LHCN-M2 (cell line): ENCODE results near the gene ZNF329. TPM values are rescaled to one million over a fixed set of nuclear protein-coding genes. Genes with fewer than 3 reads are reported as not detected.

Experiments used
- DNase-seq: peaks from one replicate; pipeline ENCODE4 v3.0.0-alpha.2; 2012; ENCODE audit warnings: low read depth
- total RNA-seq: library from RNA; depleted of rRNA; stranded (reverse); fragments of >200 nt; gene quantifications from 2 replicates; pipeline ENCODE4 v1.2.3, GENCODE V29; 2014

ZNF329 gene
- total RNA-seq, 1 experiment from 2014 or later, result 11.8 TPM

DNA sequence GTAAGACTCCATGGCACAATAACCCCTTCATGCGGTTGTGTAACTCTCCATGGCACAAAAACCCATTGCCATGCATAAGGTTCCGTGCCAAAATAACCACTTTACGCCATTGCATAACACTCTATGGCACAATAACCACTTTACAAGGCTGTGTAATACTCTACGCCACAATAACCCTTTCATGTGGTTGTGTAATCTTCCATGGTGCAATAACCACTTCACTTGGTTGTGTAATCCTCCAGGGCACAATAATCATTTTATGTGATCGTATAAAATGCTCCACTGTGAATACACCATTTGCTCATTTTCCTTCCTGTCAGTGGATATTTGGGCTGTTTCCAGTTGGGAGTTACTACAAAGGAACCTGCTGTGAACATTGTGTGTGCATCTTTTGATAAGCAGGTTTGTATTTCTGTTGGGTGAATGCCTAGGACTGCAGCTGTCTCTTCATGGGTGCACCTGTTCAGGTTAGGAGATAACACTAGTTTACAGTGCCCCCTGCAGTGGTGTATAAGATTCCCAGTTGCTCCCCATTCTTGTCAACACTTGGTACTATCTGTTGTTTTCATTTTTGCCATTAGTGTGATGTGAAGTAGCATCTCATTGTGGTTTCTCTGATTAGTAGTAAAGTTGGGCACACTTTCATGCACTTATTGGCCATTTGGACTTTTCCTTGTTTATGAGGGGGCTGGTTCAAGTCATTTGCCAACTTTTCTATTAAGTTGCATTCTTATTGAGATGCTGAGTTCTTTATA is 31.4 kb downstream of the ZNF329 start:
- DNase-seq, result peak; percentile 3

DNA sequence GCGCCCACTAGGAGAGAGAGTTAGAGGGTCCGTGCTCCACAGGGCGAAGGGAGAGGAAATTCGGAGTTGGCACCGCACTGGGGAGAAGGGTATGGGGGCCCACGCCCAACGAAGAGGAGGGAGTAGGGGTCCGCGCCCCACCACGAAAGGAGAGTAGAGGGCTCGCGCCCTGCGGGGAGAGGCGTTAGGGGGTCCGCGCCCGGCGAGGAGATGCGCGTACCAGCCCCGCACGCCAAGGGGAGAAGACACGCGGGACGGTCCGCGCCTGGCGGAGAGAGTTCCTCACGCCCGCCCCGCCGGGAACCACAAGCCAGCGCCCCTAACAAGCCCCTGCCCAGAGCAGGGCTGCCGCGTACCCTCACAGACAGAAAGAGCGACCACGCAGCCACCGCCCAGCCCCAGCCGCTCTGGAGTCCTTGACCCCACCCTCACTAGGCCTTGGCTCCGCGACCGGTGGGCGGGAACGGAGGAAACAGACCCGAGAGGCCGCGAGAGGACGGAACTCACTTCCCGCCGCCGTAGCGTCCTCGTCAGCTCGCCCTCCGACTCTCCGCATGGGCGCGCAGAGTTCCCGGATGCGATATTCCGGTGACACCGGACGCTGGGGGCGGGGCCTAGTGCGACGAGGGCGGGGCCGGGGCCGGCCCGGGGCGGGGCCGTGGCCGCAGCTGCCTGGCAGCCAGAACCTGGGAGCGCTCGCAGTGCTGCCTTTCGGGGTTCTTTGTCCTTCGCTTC is 32.6 kb downstream of the ZNF329 start:
- no peak for DNase-seq

DNA sequence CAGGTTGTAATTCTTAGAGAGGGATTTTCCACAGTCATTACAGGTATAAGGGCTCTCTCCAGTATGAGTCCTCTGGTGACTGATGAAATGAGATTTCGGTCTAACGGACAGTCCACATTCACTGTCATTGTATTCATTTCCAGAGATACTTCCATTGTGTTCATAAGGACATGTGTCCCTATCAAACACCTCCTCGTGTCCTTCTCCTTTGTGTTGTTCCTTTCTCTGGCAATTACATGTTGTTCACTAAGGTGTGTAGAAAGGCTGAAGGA is 42.1 kb downstream of the ZNF329 start:
- DNase-seq, result no peak

DNA sequence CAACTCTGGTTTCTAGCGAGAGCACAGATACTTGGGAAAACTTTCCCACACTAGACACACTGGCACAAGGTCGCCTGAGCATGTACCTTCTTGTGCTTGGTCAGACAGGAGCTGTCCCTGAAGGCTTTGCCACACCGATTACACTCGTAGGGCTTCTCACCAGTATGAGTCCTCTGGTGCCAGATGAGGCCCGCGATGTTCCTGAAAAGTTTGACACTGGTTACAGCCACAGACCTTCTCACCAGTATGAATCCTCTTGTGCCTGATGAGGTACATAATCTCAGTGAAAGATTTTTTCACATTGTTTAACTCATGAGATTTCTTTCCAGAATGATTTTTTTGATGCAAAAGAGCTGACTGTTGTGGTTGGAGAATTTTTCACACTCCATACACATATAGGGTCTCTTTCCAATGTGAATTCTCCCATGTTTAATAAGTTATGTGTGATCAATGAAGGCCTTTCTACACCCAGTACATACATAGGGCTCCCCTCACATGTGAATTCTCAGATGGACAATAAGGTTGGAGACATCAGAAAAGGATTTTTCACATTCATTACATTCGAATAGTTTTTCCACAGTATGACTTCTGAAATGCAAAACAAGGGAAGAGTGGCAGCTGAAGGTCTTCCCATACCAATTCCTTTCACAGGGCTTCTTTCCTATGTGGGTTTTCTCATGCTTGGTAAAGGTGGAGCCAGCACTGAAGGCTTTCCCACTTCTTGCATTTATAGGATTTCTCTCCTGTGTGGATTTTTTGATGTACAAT is 42.6 kb downstream of the ZNF329 start:
- no peak for DNase-seq

DNA sequence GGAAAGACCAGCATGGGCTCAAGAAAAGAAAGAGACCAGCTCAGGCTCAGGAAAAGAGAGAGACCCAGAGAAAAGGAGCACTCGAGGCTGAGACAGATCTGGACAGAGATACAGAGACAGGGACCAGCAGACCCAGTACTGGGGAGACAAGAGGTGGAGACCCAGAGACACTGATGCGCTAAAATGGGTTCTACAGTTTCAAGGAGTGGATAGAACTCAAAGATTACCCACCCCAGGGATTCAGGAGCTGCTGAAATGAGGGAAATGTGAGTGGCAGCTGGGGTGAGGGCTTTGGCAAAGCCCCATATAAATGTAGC is 51.9 kb downstream of the ZNF329 start:
- DNase-seq, result no peak

DNA sequence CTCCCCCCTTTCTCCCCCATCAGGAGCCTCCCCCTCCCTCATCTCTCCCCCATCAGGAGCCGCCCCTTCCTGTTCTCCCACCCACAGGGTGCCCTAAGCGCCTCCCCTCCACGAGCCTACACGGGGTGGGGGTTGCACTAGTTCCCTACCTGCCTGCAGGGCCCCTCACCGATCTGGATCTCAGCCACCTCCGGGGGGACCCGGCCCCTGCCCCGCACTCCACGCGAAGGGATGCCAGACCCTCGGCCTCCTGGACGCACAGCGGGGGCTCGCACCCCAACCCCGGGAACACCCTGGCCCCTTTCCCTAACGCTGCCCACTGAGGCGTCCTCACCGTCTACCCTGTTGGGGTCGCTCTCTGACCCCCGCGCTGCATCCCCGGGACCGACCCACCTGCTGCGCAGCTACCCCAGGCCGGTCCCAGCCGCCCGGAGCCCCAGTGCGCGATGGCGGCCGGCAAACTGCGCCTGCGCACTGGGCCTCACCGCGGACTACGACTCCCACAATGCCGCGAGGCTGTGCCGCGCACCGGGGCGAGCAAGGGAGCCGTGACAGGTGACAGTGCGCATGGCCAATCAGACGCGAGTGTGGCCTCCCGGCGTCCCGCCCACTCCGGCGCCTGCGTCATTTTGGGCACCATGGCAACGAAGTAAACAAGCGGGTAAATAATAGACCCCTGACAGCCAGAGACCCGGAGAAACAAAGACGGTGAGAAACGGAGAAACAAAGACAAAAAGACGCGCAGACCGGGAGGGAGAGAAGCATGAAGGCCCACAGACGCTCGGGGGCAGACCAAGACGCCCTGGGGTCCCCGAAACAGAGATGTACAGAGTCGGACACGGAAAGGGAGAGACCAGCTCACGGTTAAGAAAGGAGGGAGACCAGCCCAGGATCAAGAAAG is 52.6 kb downstream of the ZNF329 start, which contains the start of gene ZSCAN18:
Gene ZSCAN18, minus strand, starts transcription at position 451 of the 901 bp plus-strand sequence. CDS start 7,964 bp downstream, outside the sequence.
- DNase-seq, result peak; percentile 94

DNA sequence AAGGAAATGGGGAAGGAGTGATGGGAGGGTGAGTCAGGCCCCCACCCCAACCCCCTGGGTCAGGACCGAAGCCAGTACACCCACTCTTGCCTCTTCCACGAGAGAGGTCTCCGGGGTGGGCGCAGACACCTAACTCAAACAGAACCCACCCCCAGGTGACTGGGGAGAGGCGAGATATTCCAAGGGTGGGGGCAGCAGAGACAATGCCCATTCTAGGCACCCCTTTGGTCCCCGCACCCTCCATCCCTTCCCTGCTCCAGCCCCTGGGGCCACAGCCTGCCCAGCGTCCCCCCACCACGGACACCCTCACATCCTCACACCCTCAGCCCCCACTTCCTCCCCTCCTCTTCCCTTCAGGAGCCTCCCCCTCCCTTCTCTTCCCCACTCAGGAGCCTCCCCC is 53.2 kb downstream of the ZNF329 start:
- DNase-seq, result no peak

DNA sequence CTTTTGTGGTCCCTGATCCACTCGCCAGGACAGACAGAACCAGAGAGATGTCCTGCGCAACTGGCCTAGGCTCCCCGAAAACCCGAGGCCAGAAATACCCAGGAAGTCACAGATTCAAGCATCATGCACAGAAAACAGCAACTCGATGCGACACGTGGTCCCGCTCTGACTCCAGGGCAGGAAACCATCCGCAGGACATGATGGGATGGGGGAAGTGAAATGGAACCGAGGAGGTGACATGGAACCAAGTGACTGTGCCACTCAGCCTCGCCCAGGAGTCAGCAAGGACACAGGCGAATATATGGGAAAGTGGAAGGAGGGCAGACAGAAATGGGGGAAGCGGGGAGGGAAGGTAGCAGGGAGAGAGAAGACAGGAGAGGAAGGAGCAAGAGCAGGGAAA is 53.7 kb downstream of the ZNF329 start:
- no peak for DNase-seq

DNA sequence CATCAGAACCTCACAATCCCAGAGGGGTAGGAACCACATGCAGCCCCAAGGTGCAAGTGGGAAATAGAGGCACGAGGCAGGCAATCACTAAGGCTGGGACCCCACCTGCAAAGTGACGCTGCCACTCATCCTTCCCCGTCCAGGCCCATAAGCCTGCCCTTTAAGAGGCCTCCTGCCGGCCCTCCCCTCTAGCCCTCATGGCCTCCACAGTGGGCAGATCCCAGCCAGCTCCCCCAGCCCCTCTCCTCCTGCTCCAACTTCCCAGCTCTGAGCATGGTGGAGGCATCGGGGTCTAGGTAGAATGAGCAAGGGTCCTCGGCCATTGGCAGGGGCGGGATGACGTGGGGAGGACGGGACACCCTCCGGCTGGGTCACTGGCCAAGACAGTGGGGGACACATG is 55.3 kb downstream of the ZNF329 start:
- DNase-seq, result no peak

DNA sequence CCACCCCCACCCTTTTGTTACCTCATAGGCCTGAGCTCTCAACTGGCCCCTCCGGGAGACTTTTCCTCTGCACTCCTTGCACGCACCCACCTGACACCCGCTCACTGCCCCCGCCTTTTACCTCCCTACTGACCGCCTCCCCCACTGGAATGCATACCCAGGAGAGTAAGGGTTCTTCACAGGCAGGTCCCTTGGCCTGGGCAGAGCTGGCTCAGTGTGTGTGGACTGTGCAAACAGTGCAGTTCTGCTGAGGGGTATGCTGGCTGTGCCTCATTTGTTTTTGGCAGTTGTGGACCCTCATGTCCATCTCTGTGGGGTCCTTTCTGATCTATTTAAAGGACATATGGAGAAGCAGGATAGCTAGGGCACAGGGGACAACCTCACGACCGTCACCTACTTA is 57.5 kb downstream of the ZNF329 start:
- no peak for DNase-seq

DNA sequence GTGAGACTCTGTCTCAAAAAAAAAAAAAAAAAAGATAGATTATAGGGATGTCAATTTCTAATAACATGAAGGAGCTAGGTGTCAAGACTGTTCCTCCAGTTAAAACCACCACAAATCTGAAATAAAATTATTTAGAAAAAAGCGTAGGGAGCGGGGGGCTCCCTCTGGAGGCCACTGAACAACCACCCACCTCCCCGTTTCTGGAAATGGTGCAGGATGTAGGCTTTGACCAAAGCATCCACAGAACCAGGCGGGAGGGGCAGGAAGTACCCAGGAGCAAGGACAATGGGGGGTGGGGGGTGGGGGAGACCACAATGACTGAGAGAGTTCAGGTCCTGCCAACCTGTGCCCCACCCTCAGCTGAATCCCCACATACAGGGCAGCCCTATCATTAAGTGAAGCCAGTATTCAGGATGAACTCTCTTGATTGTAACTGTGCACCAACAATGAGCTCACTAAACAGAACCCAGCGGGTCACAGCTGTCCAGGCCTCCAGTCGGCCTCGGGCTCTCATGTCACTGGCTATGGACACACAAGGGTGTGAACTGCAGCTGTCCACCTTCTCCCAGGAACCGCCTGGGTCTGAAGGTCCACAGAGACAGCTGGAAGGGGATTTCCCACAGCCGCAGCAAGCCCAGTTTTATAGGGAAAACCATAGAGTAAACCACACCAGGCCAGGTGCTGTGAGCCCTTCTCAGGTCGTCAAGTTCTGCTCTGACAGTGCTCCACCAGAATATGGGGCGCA is 59.2 kb downstream of the ZNF329 start:
- DNase-seq, result peak; percentile 56

DNA sequence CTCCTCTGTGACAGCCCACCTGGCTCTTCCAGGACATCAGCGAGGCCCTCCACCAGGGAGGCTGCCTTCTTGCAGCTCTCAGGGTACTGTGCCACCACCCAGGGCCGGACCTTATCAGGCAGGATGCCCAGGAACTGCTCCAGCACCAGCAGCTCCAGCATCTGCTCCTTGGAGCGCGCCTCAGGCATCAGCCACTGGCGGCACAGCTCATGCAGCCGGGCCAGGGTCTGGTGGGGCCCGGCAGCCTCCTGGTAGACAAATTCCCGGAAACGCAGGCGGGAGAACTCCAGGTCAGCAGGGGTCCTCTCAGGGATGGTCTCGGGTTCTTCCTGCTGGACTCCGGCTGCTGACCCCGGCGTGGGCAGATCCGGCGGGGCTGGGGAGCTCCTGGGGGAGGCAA is 60.7 kb downstream of the ZNF329 start:
- DNase-seq, result no peak

DNA sequence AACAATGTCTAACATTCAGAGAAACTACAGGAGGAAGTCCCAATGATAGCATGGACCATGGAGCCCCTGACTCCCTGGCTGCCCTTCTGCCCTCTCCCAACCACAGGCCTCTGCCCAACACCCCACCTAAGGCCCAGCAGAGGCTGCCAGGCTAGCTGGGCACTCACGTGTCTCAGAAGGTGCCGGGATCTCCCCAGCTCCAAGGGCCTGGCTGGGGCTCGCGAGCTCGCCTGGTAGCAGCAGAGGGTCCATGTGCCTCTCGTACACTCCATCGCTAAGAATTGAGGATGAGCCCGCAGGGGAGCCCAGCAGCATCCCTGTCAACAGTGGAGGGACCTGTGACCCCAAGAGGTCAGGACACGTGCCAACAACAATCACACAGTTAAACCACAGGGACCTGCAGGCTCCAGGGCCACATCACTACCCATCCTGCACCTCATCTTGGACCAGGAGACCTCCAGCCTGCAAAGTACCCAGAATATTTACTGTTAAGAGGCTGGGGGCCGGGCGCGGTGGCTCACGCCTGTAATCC is 62.0 kb downstream of the ZNF329 start:
- DNase-seq, result no peak

DNA sequence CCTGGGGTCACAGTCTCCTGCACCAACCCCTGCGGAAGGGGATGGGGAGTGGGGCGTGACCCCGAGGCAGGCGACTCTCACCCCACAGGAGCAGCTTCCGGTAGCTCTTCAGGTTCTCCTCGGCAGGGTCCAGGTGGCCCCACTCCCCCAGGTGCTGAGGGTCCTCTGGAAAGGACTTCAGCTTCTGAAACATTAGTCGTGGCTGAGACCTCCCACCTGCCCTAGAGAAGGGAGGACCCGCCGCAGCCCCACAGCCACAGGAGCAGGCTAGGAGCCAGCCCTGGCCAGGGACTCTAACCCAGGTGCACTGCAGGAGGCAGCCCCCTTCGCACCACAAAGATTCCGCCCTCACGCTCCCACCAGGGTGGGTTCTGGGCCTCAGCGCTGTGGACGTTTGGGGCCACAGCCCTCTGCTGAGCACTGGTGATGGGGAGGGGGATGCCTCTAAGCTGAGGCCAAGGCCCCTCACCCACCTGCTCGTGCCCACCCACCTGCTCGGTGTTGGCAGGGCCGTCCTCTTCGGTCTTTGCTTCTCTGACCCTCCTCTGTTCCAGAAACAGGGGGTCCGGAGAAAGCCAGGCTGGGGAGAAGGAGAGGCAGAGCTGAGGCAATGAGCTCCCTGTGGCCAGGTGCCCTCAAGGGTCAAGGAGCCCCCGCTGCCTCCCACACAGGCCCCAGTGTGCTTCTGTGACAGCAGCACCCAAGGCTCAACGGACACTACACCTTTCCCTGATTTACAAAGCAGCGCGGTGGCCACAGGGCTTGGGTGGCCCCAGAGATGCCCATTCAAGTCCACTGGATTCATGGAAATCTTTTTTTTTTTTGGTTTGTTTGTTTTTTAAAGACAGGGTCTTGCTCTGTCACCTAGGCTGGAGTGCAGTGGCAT is 63.5 kb downstream of the ZNF329 start:
- no peak for DNase-seq

DNA sequence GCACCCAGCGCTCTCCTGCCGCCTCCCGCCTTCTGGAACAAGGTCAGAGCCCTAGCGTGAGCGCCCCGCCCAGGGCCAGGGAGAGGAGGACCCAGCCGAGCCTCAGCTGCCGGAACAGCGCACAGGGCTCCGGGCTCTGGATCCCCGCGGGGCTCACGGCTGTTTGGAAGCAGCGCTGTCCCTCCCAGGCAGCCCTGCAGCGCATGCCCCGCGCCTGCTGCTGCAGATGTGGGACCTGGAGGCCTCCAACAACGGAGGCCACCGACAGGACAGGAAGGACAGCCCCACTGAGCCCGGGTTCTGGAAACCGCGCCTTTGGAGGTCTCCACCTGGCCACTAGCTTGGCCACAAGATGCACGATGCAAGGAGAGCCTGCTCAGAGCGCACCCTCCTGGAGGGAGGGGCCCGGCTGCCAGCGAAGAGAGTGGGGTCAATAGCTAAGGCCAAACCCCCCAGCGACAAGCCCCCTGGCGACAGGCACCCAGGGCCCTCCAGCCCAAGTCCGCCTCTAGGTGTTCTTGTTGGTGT is 65.2 kb downstream of the ZNF329 start:
- no peak for DNase-seq

DNA sequence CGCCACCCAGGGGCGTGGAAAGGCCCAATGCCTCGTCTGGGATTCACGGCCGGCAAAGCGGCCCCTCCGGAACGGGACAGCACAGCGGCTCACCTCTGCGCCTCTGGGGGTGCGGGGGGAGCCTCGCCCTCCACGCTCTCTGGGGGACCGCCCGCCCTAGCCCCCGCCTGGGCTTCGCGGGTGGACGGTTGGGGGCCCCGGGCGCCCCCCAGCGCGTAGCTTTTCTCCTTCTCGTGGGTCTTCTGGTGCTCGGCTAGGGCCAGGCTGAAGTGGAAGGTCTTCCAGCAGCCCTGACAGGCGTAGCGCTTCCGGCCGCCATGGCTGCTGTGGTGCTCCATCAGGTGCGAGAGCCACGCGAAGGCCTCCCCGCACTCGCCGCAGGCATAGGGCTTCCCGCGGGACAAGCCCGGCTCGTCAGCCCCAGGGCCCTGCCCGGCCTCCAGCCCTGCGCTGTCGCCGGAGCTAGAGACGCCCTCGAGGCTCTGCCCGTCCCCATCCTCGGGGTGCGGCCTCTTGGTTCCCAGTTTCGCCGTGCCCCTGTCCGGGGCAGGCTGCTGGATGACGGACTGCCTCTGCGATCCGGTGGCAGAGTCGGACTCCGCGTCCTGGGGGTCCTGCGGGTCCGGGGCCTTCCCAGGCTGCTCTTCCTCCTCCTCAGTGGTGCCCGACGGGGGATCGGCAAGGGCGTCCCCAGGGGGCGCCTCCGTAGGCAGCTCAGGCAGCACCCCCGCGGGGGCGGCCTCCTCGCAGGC is 65.8 kb downstream of the ZNF329 start:
- DNase-seq, result no peak

DNA sequence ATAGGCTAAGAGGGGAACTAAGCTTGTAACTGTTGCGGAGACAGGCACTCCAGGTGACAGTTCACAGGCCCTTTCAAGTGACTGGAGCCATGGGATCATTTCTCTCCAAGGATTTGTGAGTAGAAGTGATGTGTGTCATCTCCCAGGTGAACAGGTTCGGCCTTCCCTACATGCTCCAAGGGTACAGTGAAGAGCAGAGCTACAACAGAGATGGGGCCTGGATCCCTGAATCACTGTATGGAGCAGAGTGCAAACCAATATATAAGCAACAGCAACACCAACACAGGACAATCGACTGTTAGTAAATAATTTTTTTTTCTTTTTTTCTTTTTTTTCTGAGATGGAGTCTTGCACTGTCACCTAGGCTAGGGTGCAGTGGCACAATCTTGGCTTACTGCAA is 67.6 kb downstream of the ZNF329 start:
- DNase-seq, result peak; percentile 5

DNA sequence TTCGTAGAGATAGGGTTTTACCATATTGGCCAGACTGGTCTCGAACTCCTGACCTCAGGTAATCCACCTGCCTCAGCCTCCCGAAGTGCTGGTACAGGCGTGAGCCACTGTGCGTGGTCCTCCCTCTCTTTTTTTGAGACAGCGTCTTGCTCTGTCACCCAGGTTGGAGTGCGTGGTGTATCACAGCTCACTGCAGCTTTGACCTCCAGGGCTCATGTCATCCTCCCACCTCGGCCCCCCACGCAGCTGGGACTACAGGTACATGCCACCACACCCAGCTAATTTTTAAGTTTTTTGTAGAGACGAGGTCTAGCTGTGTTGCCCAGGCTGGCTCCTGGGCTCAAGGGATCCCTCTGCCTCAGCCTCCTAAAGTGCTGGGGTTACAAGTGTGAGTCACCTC is 70.8 kb downstream of the ZNF329 start:
- no peak for DNase-seq
